HG02885 (cell line): ENCODE results near the gene DSC2.
"Not testable (repeated sequence)": the region's sequence is repeated elsewhere in the genome, so short reads cannot be mapped to it uniquely, and the experiment has no call there.

ENCODE experiments used
- ATAC-seq: cut with Tn5 transposase; IDR thresholded peaks from one replicate; pipeline ENCODE4 v1.9.1; 2021; ENCODE audit warnings: mild to moderate bottlenecking; ENCODE audit not compliant: unreplicated experiment, poor library complexity

Gene DSC2

DNA sequence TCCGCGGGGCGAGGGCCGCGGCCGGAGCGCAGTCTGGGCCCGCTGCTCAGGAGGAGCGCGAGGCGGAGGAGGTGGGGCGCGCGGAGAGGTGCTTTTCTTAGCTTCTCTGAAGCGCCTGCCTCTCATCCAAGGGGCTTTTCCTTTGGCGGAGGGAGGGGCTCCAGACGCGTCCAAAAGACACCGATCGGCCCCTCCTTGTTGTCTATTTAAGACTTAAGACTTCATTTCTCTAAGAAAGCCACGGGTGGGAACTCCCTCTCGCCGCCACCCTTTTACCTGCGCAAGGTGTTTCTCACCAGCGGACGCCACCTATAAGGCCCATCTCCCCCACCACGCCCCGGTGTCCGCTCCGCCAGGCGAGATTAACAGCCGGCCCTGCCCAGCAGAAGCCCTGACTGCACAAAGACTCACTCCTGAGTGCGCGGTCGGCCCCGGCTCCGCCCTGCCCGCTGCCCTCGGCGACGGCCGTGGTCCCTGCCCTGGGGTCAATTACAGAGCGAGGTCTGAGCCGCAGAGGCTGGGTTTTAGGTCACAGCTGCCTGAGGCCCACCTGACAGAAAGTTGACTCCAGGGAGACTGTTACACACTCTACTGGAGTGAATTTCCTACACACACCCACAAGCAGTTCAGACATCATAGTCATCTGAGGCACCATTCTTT is at the start of gene DSC2:
Gene DSC2, minus strand, starts transcription at position 397 of the 660 bp plus-strand sequence. CDS start 450 bp downstream, outside the sequence.
- no peak for ATAC-seq

DNA sequence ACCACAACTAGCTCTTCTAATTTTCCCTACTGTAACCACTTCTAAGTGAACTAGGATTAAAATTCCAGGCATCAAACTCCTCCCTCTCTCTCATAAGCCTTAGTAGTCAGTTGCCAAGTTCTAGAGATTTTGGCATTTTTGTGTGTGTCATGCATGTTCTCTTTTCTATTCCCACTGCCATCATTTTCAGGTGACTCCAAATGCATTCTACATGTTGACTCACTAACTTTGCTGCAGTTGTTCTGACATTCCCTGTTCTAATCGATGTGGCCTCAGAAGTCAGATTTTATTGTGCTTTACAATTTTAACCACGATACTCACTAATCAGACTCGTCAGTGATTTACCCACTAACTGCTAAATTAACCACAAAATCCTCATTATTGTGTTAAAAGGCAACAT is 47.1 kb upstream of the DSC2 start:
- ATAC-seq, result no peak

DNA sequence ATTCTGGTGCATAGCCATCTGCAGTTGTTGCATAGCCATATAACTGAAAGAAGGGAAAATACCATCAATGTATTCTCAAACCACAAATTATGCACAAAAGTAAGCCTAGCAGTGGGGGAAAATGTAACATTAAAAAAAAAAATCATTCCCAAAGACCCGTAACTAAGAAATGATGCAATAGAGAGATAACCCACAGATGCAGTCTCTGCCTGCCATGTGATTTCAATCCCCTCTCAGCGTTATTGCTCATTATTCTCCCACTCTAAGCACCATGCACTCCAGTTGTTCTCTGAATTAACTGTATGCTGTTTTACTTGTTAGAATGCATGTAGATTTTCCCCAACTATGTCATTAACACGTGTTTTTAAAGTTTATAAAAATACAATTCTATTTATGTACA is 46.4 kb upstream of the DSC2 start:
- ATAC-seq, result no peak

DNA sequence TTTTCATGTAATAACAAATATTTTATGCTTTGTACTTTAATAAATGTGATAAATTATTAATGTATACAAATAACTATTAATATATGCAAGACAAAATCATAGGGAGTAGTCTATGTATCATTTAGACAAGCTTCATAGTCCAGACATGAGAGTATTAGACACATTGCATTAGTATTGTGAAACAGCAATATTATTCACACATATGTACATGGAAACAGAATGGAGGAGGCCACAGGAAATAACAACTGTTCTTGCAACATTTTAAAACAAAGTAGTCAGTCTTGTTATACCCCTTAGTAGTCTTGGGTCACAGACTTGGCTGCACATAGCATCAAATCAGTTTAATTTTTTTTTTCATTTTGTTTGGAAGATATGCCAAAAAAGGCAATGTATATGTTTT is 44.6 kb upstream of the DSC2 start:
- ATAC-seq, result no peak

DNA sequence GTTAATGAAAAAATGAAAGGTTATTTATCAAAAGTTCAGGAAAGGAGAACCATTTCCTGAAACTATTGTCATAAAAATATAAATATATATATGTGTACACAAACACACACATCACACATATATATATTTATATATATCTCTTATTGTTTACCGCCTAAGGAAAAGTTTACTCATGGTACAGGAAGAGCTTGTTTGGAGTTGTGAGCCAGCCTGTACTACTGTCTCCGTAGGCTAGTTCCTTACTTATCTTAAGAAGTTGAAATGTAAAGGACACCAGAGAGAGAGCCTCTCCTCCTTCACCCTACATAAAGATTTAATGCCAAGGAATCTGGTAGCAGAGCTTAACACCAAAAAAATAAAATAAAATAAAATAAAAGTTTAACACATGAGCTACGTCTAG is 40.8 kb upstream of the DSC2 start:
- ATAC-seq, result no peak

DNA sequence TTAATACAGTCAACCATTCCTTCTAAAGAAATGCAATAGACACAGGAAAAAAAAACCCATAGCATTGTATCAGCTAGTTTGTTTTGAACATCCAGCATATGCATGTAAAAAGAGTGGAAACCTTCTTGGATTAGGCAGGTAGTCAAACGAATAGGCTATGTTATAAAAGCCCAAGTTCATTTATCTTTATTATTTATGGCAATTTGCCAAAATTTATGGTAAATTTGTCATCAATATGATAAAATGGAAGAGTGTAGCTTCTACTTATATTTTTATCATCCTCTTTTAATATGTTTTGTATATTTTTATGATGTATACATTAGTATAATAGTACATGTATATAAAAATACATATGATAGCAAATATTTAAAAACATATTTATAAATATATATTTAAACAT is 36.5 kb upstream of the DSC2 start:
- ATAC-seq, result no peak

DNA sequence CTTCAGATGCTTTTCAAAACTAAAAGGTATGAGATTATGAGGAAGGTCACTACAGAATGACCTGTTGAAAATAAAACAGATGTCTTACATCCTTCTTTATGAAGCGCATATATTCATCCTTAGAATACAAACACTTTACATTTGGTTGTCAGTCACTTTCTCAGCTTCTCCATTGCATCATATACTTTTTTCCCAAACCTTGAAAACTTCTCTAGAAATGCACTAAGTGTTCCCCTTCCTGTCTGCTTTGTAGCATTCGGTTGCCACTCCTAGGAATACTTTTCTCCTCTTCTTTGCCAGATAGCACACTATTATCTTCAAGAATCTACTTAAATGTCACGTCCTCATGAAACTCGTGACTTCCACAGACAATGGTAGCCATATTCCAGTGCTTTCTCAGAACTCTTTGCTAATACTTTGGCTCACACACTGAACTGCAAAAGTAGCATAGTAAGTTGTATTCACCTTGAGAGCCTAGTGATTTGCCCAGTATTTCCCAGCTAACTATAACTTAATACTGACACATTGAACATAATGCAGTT is 32.8 kb upstream of the DSC2 start:
- ATAC-seq, result no peak

DNA sequence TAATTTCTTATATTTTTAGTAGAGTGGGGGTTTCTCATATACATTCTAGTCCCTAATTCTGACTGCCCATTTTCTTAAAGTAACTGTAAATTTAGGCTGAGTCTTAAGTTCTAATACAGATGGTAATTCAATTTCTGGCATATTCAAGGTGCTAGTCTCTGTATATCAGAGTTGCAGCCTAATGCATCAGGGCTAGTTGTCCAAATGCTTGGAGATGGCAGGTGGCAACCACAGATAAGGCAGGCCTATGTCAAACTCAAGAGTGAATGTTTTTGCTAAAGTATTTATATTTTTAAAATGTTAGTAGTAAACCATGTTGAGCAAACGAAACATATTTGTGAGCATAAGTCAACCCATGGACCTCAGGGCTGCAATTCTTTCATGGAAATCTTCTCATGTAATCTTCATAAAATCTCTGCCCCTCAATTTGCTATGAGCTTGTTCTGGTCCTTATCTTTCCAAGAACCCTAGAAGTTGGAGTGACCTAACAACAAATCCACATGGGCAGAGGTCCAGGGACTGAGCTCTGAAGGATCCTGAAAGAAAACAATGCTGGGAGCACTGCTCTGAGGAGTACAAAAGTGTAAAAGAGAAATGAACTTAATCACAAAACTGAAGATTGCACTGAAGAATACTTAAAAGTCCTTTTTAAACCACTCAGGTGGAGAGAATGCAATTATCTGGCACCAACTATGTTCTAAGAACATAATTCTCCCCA is 27.3 kb upstream of the DSC2 start:
- no peak for ATAC-seq

DNA sequence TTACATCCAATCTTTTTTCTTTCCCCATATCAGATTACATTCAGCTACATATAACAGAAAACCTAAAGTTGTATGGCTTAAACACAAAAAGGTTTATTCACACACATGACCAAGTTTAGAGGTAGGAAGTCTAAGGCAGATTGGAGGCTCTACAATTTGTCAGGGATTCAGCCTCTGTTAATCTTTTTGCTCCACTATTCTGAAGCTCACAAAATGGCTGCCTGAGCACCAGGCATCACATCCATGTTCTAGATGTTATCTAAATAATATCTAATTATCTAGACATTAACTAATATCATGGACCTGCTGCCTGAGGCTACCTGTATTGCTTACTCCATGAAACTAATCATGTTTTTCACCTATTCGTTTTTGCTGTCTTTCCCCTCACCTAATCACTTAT is 23.7 kb upstream of the DSC2 start:
- no peak for ATAC-seq

DNA sequence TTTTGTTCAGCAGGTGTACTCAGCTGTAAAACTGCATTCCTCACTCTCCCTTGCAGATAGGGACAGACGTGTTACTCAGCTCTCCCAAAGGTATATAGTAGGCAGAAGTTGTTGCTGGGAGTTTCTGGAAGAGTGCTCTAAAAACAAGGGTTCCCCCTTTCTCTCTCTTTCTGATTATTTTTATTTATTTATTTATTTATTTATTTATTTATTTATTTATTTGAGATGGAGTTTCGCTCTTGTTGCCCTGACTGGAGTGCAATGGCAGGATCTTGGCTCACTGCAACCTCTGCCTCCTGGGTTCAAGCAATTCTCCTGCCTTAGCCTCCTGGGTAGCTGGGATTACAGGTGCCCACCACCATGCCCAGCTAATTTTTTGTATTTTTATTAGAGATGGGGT is 20.9 kb upstream of the DSC2 start:
- not testable (repeated sequence) for ATAC-seq

DNA sequence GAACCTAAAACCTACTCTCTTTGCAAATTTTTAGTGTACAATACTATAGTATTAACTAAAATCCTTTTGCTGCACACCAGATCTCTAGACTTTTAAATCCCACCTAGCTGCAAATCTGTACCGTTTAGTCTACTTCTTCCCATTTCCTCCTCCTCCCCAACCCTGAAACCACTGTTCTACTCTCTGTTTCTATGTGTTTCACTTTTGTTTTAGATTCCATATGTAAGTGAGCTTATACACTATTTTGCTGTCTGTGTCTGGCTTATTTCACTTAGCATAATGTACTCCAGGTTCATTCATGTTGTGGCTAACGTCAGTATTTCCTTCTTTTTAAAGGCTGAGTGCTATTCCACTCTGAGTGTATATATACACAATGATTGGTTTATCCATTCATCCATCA is 18.4 kb upstream of the DSC2 start:
- no peak for ATAC-seq

DNA sequence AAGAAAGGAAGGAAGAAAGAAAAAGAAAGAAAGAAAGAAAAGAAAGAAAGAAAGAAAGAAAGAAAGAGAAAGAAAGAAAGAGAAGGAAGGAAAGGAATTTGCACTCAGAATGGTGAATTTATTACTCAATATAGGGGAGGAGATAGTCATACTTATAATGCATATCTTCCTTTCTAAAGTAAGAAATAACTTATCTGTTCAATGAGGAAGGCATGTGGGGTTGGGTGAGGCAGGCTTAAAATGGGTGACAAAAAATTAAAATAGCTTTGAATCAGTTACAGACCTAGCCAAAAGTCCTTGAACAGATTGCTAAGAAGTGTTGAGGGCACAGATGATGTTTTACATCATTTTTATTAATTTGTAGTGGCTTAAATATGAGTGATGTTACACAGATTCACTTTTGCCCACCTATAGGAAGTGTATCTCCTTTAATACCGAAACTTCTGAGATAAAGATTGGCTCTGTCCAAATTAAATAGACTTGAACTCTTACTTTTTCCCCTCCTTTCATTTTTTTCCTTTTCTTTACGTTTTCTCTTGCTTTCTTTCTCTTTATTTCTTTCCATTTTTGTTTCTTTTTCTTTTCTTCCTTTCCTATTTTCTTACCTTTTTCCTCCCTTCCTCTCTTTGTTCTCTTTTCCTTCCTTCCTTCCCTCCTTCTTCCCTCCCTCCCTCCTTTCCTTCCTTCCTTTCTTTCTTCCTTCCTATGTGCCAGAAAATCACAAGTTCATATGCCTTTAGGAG is 14.8 kb upstream of the DSC2 start:
- no peak for ATAC-seq

DNA sequence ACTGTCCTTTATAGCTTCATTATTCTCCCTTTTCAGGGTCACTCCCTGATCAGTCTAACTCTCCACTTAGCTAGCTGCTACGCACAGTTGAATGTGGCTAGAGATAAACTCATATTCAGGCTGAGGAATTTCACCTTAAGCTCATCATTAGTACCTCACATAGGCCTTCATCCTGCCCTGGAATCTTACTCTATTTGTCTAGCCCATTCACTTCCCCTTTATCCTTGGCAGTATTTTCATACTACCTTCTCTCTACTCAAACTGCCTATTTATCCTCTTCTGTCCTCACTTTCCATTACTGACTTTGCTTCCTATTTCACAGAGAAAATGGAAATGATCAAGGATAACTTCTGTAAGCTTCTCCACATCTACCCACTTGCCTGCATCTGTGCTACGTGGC is 10.6 kb upstream of the DSC2 start:
- ATAC-seq, result no peak

DNA sequence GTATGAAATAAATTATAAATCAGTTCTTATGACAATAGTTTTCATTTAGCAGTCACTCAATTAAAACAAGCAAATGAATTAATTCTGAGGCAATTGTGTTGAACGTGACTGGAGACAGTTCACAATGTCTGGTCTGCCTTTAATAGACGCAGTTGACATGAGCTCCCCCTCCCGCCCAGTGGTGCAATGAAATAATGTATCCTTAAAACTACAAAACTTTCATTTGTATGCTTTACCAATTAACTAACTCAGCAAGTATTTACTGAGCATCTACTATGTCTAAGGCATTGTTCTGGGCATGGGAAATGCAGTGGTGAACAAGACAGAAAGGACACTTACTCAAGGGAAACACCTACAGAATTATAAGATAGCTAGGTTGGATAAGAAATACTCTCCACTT is 3.5 kb upstream of the DSC2 start:
- no peak for ATAC-seq

DNA sequence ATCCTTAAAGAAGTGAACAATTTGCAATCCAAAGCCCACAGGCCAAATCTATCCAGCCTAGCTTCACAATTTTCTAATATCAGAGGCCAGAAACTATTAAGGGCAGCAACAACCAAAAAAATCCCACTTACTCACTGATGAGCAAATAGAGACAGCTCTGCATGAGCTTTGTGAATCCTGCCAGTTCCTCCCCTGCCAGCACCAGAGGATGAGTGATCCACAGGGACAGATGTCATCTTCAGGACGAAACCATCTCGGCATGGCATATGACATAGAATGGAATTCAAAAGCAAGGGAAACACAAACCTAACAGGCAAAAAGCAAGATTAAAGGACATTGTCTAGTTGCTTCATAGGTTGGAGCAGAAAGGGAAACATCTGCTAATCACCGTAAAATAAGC is 2.2 kb upstream of the DSC2 start:
- no peak for ATAC-seq

DNA sequence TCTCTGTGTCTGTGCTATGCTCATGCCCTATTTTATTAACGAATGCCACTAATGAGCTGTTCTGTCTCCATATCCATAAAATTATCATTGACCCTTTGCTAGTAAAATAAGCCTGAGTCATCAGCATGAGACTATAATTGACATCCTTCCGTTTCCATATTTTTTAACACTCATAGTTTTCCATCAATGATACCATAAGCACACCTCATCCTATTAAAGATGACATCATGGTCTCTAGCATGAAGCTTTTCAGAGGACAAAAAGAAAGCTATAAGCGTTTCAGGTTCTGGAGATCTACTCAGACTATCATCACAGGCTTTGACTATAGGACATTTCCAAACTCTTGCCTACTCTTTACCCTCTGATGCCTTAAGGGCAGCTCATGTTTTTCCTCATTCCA is 1.2 kb upstream of the DSC2 start:
- no peak for ATAC-seq

DNA sequence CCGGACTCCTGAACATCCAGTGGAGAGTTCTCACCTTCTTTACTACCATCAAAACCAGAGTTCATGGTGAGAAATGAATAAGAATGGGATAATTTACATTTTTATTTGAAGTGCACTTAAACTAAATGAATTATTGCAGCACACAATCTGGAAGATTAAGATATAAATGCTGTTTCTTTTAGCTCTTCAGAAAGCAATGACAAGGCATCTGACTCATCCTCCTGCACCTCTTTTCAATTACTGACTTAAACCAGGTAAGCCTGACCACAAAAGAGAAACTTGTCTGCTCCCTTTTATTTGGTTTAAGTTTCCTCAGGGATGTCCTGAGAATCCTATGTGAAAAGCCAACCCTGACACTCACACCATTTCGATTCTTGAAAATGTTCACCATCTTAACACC is 720 bp upstream of the DSC2 start:
- no peak for ATAC-seq

DNA sequence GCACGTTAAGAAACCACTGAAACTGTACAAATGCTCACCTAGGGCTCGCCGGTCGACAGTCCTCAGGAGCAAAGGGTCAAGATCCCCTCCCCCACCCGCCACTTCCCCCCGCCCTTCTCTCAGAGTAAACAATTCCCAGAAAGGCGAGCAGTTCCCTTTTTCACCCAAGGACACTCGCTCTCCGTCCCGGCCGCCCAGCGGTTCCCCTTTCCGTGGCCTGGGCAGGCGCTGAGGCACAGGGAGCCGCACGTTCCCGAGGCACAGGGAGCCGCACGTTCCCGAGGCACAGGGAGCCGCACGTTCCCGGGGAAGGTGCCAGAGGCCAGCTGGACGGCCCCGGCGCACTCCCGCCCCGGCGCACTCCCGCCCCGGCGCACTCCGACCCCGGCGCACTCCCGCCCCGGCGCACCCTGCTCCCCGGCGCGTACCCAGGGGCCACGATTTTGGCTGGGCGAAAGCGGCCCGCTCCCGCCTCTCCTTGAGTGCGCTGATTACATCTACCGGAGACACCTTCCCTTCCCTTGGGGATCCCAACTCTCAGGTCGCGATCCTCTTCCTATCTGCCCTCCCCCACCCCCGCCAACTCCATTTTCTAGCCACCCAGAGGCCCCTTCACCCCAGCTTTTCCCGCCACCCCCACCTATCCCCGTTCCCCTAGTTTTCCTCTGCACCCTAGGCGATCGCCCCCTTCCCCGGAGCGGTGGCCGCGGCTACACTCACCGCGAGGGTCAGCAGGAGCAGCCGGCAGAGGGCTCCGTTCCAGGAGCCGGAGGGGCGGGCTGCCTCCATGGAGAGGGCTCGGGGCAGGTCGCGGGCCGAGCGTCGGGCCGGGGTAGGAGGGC is 817 bp downstream of the DSC2 start:
- no peak for ATAC-seq

DNA sequence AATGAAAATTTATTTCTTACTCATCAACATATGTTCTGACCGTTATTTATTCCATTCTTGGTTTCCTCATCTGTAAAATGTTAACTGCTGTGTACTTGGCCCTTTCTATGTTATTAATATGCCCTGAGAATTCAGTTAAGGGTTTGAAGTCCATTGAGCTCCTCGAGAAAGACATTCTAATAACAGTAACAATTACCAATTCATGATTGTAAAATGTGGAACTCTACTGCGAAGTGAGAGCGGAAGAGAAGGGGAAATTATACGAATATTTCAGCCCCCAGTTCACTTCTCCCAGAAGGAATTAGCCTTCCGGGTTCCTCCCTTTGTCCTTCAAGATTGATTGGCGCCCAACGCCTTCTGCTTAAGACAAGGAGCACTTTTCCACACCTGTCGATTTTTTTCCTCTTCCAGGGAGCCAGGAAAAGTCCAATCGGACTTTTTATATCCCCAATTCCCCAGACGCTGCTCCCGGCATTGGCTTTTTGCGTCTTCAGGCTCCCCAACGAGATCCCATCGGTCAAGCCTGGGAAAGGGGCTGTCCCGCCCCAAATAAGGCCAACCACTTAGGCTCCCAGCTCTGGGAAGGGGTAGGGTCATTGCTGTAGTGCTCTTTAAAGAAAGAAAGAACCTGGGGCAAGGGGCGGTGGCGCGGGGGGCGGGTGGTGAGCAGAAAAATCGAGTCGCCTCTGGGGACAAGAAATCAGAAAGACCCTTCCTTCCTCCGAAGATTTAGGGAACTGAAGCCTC is 1.6 kb downstream of the DSC2 start:
- ATAC-seq, result no peak
